ENCODE results near the gene ABL1.

Gene ABL1

GRCh38 chr9:130872508-130872907, 37.5 kb downstream of the ABL1 start:
- DNase-seq (ENCODE audit: low spot score): no peak

GRCh38 chr9:130872912-130873503, 38.0 kb downstream of the ABL1 start:
- no peak for DNase-seq (ENCODE audit: low spot score)

DNA sequence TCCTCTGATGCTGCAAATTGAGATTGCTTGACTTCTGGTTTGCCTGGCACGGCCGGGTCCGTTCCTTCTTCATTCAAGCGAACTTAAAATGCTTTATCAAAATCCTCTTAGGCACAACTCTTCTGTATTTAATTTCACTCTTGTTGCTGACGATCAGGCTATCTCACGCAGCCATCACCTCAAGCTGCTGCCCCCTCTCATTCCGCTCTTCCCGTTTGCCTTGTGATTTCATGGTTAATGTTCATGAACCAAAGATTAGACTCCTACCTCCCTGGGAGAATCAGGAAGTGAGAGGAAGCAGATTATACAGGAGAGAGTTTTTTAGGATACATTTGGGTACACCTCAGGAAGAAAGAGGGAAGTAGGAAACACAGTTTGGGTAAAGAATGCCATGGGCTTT, 38.9 kb downstream of the ABL1 start:
- no peak for DNase-seq (ENCODE audit: low spot score)

DNA sequence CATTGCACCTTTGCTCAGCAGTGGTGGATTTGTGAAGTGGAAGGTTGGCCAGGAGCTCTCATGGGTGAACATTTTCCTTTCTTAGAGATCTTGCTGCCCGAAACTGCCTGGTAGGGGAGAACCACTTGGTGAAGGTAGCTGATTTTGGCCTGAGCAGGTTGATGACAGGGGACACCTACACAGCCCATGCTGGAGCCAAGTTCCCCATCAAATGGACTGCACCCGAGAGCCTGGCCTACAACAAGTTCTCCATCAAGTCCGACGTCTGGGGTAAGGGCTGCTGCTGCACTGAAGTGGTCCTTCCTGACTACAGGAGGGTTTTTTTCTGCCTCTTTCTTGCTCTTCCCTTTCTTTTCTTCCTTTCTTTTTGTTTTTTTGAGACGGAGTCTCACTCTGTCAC, 39.7 kb downstream of the ABL1 start:
- no peak for DNase-seq (ENCODE audit: low spot score)

- no peak for DNase-seq (ENCODE audit: low spot score)
Observed at GRCh38 chr9:130877300-130877699, 42.2 kb downstream of the ABL1 start.

- DNase-seq (ENCODE audit: low spot score): no peak
Observed at GRCh38 chr9:130878295-130878694, 43.2 kb downstream of the ABL1 start.

GRCh38 chr9:130879863-130880411, 44.9 kb downstream of the ABL1 start:
- DNase-seq (ENCODE audit: low spot score): no peak

- no peak for DNase-seq (ENCODE audit: low spot score)
Observed at GRCh38 chr9:130880599-130881220, 45.7 kb downstream of the ABL1 start.

- DNase-seq (ENCODE audit: low spot score): no peak
Observed at GRCh38 chr9:130881516-130881915, 46.5 kb downstream of the ABL1 start.

- DNase-seq (ENCODE audit: low spot score): no peak
Observed at GRCh38 chr9:130882696-130883225, 47.7 kb downstream of the ABL1 start.

DNA sequence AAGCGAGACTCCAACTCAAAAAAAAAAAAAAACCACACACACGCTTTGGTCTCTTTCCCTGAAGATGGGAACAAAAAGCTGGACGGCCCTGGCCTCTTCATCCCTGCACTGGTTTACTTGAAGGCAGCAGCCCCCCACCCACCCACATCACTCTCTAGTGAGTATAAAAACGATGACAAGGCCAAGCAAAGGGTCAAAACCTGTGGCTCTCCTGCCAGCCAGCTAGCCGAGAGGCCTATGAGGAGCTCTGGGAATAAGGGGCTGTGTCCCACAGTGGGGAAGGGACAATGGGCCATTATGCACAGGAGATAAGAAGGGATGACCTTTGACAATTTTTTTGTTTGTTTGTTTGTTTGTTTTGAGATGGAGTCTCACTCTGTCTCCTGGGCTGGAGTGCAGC, 48.4 kb downstream of the ABL1 start:
- DNase-seq (ENCODE audit: low spot score): no peak

- no peak for DNase-seq (ENCODE audit: low spot score)
Observed at GRCh38 chr9:130884111-130884531, 49.1 kb downstream of the ABL1 start.

DNA sequence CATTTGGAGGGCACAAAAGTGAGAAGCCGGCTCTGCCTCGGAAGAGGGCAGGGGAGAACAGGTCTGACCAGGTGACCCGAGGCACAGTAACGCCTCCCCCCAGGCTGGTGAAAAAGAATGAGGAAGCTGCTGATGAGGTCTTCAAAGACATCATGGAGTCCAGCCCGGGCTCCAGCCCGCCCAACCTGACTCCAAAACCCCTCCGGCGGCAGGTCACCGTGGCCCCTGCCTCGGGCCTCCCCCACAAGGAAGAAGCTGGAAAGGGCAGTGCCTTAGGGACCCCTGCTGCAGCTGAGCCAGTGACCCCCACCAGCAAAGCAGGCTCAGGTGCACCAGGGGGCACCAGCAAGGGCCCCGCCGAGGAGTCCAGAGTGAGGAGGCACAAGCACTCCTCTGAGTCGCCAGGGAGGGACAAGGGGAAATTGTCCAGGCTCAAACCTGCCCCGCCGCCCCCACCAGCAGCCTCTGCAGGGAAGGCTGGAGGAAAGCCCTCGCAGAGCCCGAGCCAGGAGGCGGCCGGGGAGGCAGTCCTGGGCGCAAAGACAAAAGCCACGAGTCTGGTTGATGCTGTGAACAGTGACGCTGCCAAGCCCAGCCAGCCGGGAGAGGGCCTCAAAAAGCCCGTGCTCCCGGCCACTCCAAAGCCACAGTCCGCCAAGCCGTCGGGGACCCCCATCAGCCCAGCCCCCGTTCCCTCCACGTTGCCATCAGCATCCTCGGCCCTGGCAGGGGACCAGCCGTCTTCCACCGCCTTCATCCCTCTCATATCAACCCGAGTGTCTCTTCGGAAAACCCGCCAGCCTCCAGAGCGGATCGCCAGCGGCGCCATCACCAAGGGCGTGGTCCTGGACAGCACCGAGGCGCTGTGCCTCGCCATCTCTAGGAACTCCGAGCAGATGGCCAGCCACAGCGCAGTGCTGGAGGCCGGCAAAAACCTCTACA, 49.8 kb downstream of the ABL1 start:
- no peak for DNase-seq (ENCODE audit: low spot score)

DNA sequence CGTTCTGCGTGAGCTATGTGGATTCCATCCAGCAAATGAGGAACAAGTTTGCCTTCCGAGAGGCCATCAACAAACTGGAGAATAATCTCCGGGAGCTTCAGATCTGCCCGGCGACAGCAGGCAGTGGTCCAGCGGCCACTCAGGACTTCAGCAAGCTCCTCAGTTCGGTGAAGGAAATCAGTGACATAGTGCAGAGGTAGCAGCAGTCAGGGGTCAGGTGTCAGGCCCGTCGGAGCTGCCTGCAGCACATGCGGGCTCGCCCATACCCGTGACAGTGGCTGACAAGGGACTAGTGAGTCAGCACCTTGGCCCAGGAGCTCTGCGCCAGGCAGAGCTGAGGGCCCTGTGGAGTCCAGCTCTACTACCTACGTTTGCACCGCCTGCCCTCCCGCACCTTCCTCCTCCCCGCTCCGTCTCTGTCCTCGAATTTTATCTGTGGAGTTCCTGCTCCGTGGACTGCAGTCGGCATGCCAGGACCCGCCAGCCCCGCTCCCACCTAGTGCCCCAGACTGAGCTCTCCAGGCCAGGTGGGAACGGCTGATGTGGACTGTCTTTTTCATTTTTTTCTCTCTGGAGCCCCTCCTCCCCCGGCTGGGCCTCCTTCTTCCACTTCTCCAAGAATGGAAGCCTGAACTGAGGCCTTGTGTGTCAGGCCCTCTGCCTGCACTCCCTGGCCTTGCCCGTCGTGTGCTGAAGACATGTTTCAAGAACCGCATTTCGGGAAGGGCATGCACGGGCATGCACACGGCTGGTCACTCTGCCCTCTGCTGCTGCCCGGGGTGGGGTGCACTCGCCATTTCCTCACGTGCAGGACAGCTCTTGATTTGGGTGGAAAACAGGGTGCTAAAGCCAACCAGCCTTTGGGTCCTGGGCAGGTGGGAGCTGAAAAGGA, 50.7 kb downstream of the ABL1 start:
- DNase-seq (ENCODE audit: low spot score): no peak

- no peak for DNase-seq (ENCODE audit: low spot score)
Observed at GRCh38 chr9:130886981-130887380, 51.9 kb downstream of the ABL1 start.

DNA sequence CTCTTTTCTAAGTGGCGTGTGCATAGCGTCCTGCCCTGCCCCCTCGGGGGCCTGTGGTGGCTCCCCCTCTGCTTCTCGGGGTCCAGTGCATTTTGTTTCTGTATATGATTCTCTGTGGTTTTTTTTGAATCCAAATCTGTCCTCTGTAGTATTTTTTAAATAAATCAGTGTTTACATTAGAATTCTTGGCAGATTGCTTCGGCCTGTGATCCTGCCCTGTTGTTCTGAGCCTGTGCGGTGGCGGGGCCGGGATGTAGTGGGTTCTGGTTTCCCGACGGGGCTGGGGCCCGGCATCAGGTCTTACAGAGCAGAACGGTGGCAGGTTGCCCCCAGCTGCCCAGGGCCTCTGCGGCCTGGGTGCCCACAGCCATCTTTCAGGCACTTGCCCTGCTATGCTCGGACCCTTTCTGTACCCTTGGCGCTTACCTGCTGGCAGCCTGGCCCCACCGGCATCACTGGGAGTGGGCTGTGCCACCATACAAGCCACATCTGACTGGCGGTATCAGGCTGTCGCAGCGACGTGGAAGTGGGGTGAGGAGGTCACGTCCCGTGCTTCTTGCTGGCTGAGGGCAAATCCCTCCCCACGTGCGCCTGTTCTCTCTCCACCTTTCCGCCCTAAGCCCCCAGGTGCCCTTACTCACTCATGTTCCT, 52.6 kb downstream of the ABL1 start:
- DNase-seq (ENCODE audit: low spot score): no peak

- DNase-seq (ENCODE audit: low spot score): no peak
Observed at GRCh38 chr9:130888146-130888885, 53.3 kb downstream of the ABL1 start.

GRCh38 chr9:130890124-130890523, 55.1 kb downstream of the ABL1 start:
- no peak for DNase-seq (ENCODE audit: low spot score)

GRCh38 chr9:130890870-130891687, 56.0 kb downstream of the ABL1 start:
- DNase-seq (ENCODE audit: low spot score): no peak
